ENCODE measurements around the gene CCDC28A. TPM values are rescaled to one million over a fixed set of nuclear protein-coding genes. Genes with fewer than 3 reads are reported as not detected.
A peak's percentile ranks its signal among the peaks of the same experiment; 100 is the strongest.

Gene CCDC28A
- total and polyA plus RNA-seq, 3 donors from 2014 or later, result 30.3 to 36.4 (median 35.0) TPM

GRCh38 chr6:138752017-138752416 is 21.6 kb upstream of the CCDC28A start:
- H3K4me3 ChIP-seq, result no peak overlapping the region
- TF ChIP-seq POLR2A (IDR thresholded peaks at IDR 0.05), result no peak
- no peak for TF ChIP-seq CTCF (IDR thresholded peaks at IDR 0.05)
- H3K4me1 ChIP-seq, result no peaks in the 10 kb centered on the region
- H3K27me3 ChIP-seq, result no peaks in the 10 kb centered on the region
- no peak overlapping the region for H3K27ac ChIP-seq
- intact Hi-C loops (cut with DNase I; ENCODE audit: low total_unique reads), result no loop called here
- no peak for DNase-seq
- H3K36me3 ChIP-seq (ENCODE audit: low read depth, missing control alignments), result no peaks in the 10 kb centered on the region
- 87 to 89% methylated on average over 4 of the region's 4 CpGs for WGBS, 2 donors
- no peaks in the 10 kb centered on the region for H3K9me3 ChIP-seq

GRCh38 chr6:138757136-138757535 is 16.4 kb upstream of the CCDC28A start:
- H3K4me1 ChIP-seq, result no peaks in the 10 kb centered on the region
- H3K4me3 ChIP-seq, result no peak overlapping the region
- H3K9me3 ChIP-seq, result no peaks in the 10 kb centered on the region
- intact Hi-C loops (cut with DNase I; ENCODE audit: low total_unique reads), result no loop called here
- DNase-seq, result no peak
- H3K27ac ChIP-seq, result no peak overlapping the region
- no peaks in the 10 kb centered on the region for H3K27me3 ChIP-seq
- TF ChIP-seq POLR2A (IDR thresholded peaks at IDR 0.05) (no peak), CTCF (IDR thresholded peaks at IDR 0.05) (no peak)
- WGBS, 2 donors, result 46 to 51% methylated on average over 4 of the region's 4 CpGs
- no peaks in the 10 kb centered on the region for H3K36me3 ChIP-seq (ENCODE audit: low read depth, missing control alignments)

GRCh38 chr6:138765896-138766655 is 7.5 kb upstream of the CCDC28A start:
- TF ChIP-seq POLR2A (IDR thresholded peaks at IDR 0.05), result no peak
- TF ChIP-seq CTCF (IDR thresholded peaks at IDR 0.05), result peak; percentile 54 to 61 (median 55)
- no peaks in the 10 kb centered on the region for H3K36me3 ChIP-seq (ENCODE audit: low read depth, missing control alignments)
- intact Hi-C loops (cut with DNase I; ENCODE audit: low total_unique reads), result no loop called here
- WGBS, 2 donors, result 88 to 93% methylated on average over 3 of the region's 3 CpGs
- no peaks in the 10 kb centered on the region for H3K27me3 ChIP-seq
- H3K9me3 ChIP-seq, result no peaks in the 10 kb centered on the region
- H3K4me1 ChIP-seq, result no peaks in the 10 kb centered on the region
- H3K27ac ChIP-seq, result no peak overlapping the region
- no peak overlapping the region for H3K4me3 ChIP-seq
- DNase-seq, result no peak

DNA sequence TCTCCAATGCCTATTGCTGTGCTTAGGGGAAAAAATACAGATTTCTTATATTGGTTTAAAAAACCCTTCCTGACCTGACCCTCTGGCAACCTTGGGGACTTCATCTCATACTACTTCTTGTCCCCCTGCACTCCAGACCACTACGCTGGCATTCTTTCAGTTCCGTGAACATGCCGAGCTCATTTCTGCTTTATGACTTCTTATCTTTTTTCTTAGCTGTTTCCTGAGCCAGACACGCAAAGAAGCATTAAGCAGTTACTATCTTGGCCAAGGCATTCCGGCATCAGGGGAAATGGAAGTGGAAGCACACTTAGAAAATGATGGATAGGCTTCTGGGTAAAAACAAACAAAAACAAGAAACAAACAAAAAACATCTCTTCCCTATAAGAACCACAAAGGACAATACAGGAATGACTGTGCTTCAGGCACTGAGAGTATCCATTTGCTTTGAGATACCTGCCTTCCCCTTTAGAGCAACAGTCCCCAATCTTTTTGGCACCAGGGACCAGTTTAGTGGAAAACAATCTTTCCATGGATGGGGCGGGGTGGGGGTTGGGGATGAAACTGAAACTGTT is 4.4 kb upstream of the CCDC28A start:
- Histone ChIP-seq H3K4me3 (no peak overlapping the region), H3K9me3 (no peaks in the 10 kb centered on the region), H3K27me3 (no peaks in the 10 kb centered on the region), H3K36me3 (ENCODE audit: low read depth, missing control alignments) (no peaks in the 10 kb centered on the region), H3K4me1 (no peaks in the 10 kb centered on the region), H3K27ac (no peak overlapping the region)
- WGBS, 2 donors, result 55 to 65% methylated on average over 6 of the region's 6 CpGs
- intact Hi-C loops (cut with DNase I; ENCODE audit: low total_unique reads), result no loop called here
- no peak for DNase-seq
- TF ChIP-seq CTCF (IDR thresholded peaks at IDR 0.05) (no peak), POLR2A (IDR thresholded peaks at IDR 0.05) (no peak)

Data from testis (tissue), 3 donors.